GM12878 (cell line): Measurements from ENCODE around the gene FPGS. TPM values are rescaled to one million over a fixed set of nuclear protein-coding genes. Genes with fewer than 3 reads are reported as not detected.
A peak's percentile ranks its signal among the peaks of the same experiment; 100 is the strongest.

Experiments
- BHLHE40 ChIP-seq, 2 experiments: fragments of 450-650 bp in 1 of 2; IDR thresholded peaks; 2 replicates each; pipeline ENCODE4 v1.6.1; 2011 to 2017; ENCODE audit warnings: low read depth in 2 of 2, borderline replicate concordance in 1 of 2, improper control_type of control experiment in 1 of 2, low read length in 1 of 2, mild to moderate bottlenecking in 1 of 2
- BRCA1 ChIP-seq: IDR thresholded peaks from 2 replicates; pipeline ENCODE4 v1.6.1; 2011; ENCODE audit warnings: low read depth, low read length, improper control_type of control experiment
- CEBPB ChIP-seq, 2 experiments: fragments of 150-350 bp in 1 of 2; IDR thresholded peaks; 2 replicates each; pipeline ENCODE4 v1.6.1; 2012 to 2014; ENCODE audit warnings: low read depth in 2 of 2, low read length in 2 of 2, borderline replicate concordance in 1 of 2, inconsistent platforms in 1 of 2
- ESRRA ChIP-seq: IDR thresholded peaks from 2 replicates; pipeline ENCODE4 v1.6.1; 2012; ENCODE audit warnings: mild to moderate bottlenecking, low read length, improper control_type of control experiment
- FOXK2 ChIP-seq: fragments of 450-650 bp; IDR thresholded peaks from 2 replicates; pipeline ENCODE4 v1.6.1; 2017; ENCODE audit warnings: mild to moderate bottlenecking, moderate library complexity
- HSF1 ChIP-seq: fragments of 150-350 bp; IDR thresholded peaks from 2 replicates; pipeline ENCODE4 v1.6.1; 2014; ENCODE audit warnings: mild to moderate bottlenecking, low read depth, low read length
- IKZF2 ChIP-seq, 2 experiments: fragments of 450-650 bp; IDR thresholded peaks; 2 replicates each; pipeline ENCODE4 v1.6.1; 2017; ENCODE audit warnings: mild to moderate bottlenecking in 2 of 2, moderate library complexity in 2 of 2
- IRF5 ChIP-seq: fragments of 450-650 bp; IDR thresholded peaks from 2 replicates; pipeline ENCODE4 v1.6.1; 2017; ENCODE audit warnings: borderline replicate concordance
- KAT2A ChIP-seq: conservative IDR thresholded peaks from 2 replicates; pipeline ENCODE4 v1.6.1; 2011; ENCODE audit warnings: low read depth, low read length; ENCODE audit not compliant: control insufficient read depth
- LARP7 ChIP-seq: fragments of 450-650 bp; IDR thresholded peaks from 2 replicates; pipeline ENCODE4 v1.6.1; 2017; ENCODE audit warnings: mild to moderate bottlenecking
- MEF2A ChIP-seq: IDR thresholded peaks from 2 replicates; pipeline ENCODE4 v1.6.1; 2011; ENCODE audit warnings: low read depth, mild to moderate bottlenecking, low read length, moderate library complexity; ENCODE audit not compliant: insufficient read depth
- MYB ChIP-seq: fragments of 150-350 bp; IDR thresholded peaks from 2 replicates; pipeline ENCODE4 v1.6.1; 2014; ENCODE audit warnings: mild to moderate bottlenecking, low read depth, low read length, borderline replicate concordance
- NFIC ChIP-seq: IDR thresholded peaks from 2 replicates; pipeline ENCODE4 v1.6.1; 2012; ENCODE audit warnings: low read depth, mild to moderate bottlenecking, inconsistent platforms, low read length, moderate library complexity
- NR2C1 ChIP-seq: fragments of 450-650 bp; IDR thresholded peaks from 2 replicates; pipeline ENCODE4 v1.6.1; 2017; ENCODE audit warnings: antibody characterized with exemption, mild to moderate bottlenecking, moderate library complexity
- RAD51 ChIP-seq: fragments of 450-650 bp; IDR thresholded peaks from 2 replicates; pipeline ENCODE4 v1.6.1; 2016; ENCODE audit warnings: moderate library complexity, mild to moderate bottlenecking, inconsistent platforms
- RBBP5 ChIP-seq: fragments of 200-600 bp; sonication (generic); conservative IDR thresholded peaks from 2 replicates; pipeline ENCODE4 v1.6.1; 2016
- SP1 ChIP-seq: IDR thresholded peaks from one replicate; pipeline ENCODE4 v1.6.1; 2011; ENCODE audit warnings: low read depth, low read length
- SREBF1 ChIP-seq: IDR thresholded peaks from 2 replicates; pipeline ENCODE4 v1.6.1; 2012; ENCODE audit warnings: mild to moderate bottlenecking, low read length
- YBX1 ChIP-seq: fragments of 450-650 bp; IDR thresholded peaks from 2 replicates; pipeline ENCODE4 v1.6.1; 2016; ENCODE audit warnings: antibody characterized with exemption
- YY1 ChIP-seq: IDR thresholded peaks from 2 replicates; pipeline ENCODE4 v1.6.1; 2011; ENCODE audit warnings: low read depth, mild to moderate bottlenecking, low read length
- ZBTB33 ChIP-seq: fragments of 450-650 bp; IDR thresholded peaks from 2 replicates; pipeline ENCODE4 v1.6.1; 2017; ENCODE audit warnings: mild to moderate bottlenecking
- ZBTB4 ChIP-seq: fragments of 450-650 bp; formaldehyde crosslinking; IDR thresholded peaks from 2 replicates; pipeline ENCODE4 v1.4.0; 2022; ENCODE audit warnings: mild to moderate bottlenecking, moderate library complexity
- ZNF274 ChIP-seq: IDR thresholded peaks from one replicate; pipeline ENCODE4 v1.8.0; 2011; ENCODE audit not compliant: insufficient read length, insufficient read depth
- ZNF622 ChIP-seq: fragments of 450-650 bp; IDR thresholded peaks from 2 replicates; pipeline ENCODE4 v1.6.1; 2017; ENCODE audit warnings: mild to moderate bottlenecking, inconsistent platforms
- polyA plus RNA-seq, 11 experiments: library from polyadenylated mRNA; depleted of rRNA in 4 of 11; unstranded in 6 of 11; stranded (reverse) in 5 of 11; fragments of >200 nt; fragmentation: Nextera tagmentation in 4 of 11; fragmentation: Illumina TruSeq in 1 of 11; extraction: Ambion mirVana in 4 of 11; extraction: Trizol in 1 of 11; gene quantifications; 1 replicate in 1 of 11; 2 replicates in 10 of 11; pipeline versions ENCODE4 v1.2.1 to v1.2.3, GENCODE V29; 2011 to 2016; ENCODE audit warnings: inconsistent platforms in 2 of 11, missing spikeins in 2 of 11, low read depth in 1 of 11
- total RNA-seq, 4 experiments: library from RNA; depleted of rRNA in 3 of 4; stranded (reverse); fragments of >200 nt in 3 of 4; fragmentation: Illumina TruSeq in 1 of 4; extraction: Trizol in 1 of 4; gene quantifications; 2 replicates each; pipeline versions ENCODE4 v1.2.1 to v1.2.3, GENCODE V29; 2013 to 2021

The FPGS gene
- total and polyA plus RNA-seq, 10 of the 15 experiments (the other 5 are each of a cell fraction or from before 2014, with no cell fraction given), result 1.2 to 127 (median 80.4) TPM

GRCh38 chr9:127802576-127803443, at the start of gene FPGS (continued):
- TF ChIP-seq SP1, result no peak
- no peak for TF ChIP-seq RAD51
- TF ChIP-seq BRCA1, result no peak
- TF ChIP-seq ZNF622, result no peak
- TF ChIP-seq CEBPB (IDR thresholded peaks at IDR 0.05; ENCODE audit: borderline replicate concordance in 1 of 2, low read depth in 2 of 2, low read length in 2 of 2), result no peak
- no peak for TF ChIP-seq SREBF1
- TF ChIP-seq ESRRA, result no peak
- TF ChIP-seq MEF2A, result no peak
- no peak for TF ChIP-seq IRF5
- TF ChIP-seq FOXK2, result no peak
- TF ChIP-seq RBBP5, result no peak
- peak; percentile 94 for TF ChIP-seq LARP7
- TF ChIP-seq YY1, result 0 out of 2 replicates have a peak, but pooled peaks have one; percentile 41
- 0 out of 2 replicates have a peak, but pooled peaks have one; percentile 3 for TF ChIP-seq ZBTB4 (CRISPR knock-in tag)
- no peak for TF ChIP-seq NFIC
- no peak for TF ChIP-seq HSF1
- TF ChIP-seq KAT2A, result no peak
- no peak for TF ChIP-seq ZBTB33
- TF ChIP-seq MYB, result 0 out of 2 replicates have a peak, but pooled peaks have one; percentile 3
- TF ChIP-seq IKZF2 (IDR thresholded peaks at IDR 0.05), result peak in 1 of 2 experiments; percentile 74
- TF ChIP-seq ZNF274, result no peak
- TF ChIP-seq BHLHE40 (IDR thresholded peaks at IDR 0.05; ENCODE audit: borderline replicate concordance in 1 of 2, low read depth in 2 of 2, low read length in 1 of 2), result peak in 1 of 2 experiments; percentile 73; a peak in 2 of 4 replicates
- TF ChIP-seq YBX1, result no peak
- peak; percentile 62 for TF ChIP-seq NR2C1
